Measurements from ENCODE around the gene DSCAML1. TPM values are rescaled to one million over a fixed set of nuclear protein-coding genes. Genes with fewer than 3 reads are reported as not detected.

Gene DSCAML1
- total and polyA plus RNA-seq, 4 donors: 0.18 to 1.5 (median 1.1) TPM

GRCh38 chr11:117541211-117541610 is 255.8 kb downstream of the DSCAML1 start:
- Histone ChIP-seq H3K9me3 (ENCODE audit: control insufficient read depth in 4 of 4, insufficient read depth in 3 of 4, low read length in 3 of 4) (peaks cover 0 to 12% (median 0%) of the 10 kb centered on the region in 4 donors), H3K27ac (ENCODE audit: low read depth in 1 of 2, low read length in 1 of 2) (no peak overlapping the region), H3K4me3 (no peak overlapping the region), H3K36me3 (ENCODE audit: control insufficient read depth in 4 of 4, insufficient read depth in 4 of 4, low read length in 4 of 4) (no peaks in the 10 kb centered on the region), H3K4me1 (ENCODE audit: control insufficient read depth in 5 of 5, insufficient read depth in 5 of 5, low read length in 5 of 5) (no peaks in the 10 kb centered on the region), H3K9ac (ENCODE audit: insufficient read depth in 1 of 2, low read length in 2 of 2) (no peak overlapping the region), H3K27me3 (ENCODE audit: control insufficient read depth in 3 of 3, insufficient read depth in 3 of 3, low read length in 2 of 3) (peaks cover 0 to 4% (median 4%) of the 10 kb centered on the region in 3 donors)
- WGBS, 2 donors: 75 to 94% methylated on average over 2 of the region's 2 CpGs
- DNase-seq: no peak
- no peak for TF ChIP-seq CTCF (IDR thresholded peaks at IDR 0.05; ENCODE audit: control extremely low read depth, extremely low read depth)
- ATAC-seq (ENCODE audit: insufficient read depth, low FRiP score): no peak

GRCh38 chr11:117538263-117539135 is 258.5 kb downstream of the DSCAML1 start:
- Histone ChIP-seq H3K27me3 (ENCODE audit: control insufficient read depth in 3 of 3, insufficient read depth in 3 of 3, low read length in 2 of 3) (peaks cover 0 to 12% (median 4%) of the 10 kb centered on the region in 3 donors), H3K4me1 (ENCODE audit: control insufficient read depth in 5 of 5, insufficient read depth in 5 of 5, low read length in 5 of 5) (peaks cover 0 to 6% (median 5%) of the 10 kb centered on the region in 5 donors), H3K36me3 (ENCODE audit: control insufficient read depth in 4 of 4, insufficient read depth in 4 of 4, low read length in 4 of 4) (no peaks in the 10 kb centered on the region), H3K4me3 (no peak overlapping the region), H3K27ac (ENCODE audit: low read depth in 1 of 2, low read length in 1 of 2) (no peak overlapping the region), H3K9me3 (ENCODE audit: control insufficient read depth in 4 of 4, insufficient read depth in 3 of 4, low read length in 3 of 4) (peaks cover 0 to 7% (median 0%) of the 10 kb centered on the region in 4 donors), H3K9ac (ENCODE audit: insufficient read depth in 1 of 2, low read length in 2 of 2) (no peak overlapping the region)
- DNase-seq: peak in 1 of 3 donors; percentile 12
- 79% methylated on average over 13 of the region's 13 CpGs for WGBS, 2 donors
- no peak for ATAC-seq (ENCODE audit: insufficient read depth, low FRiP score)
- TF ChIP-seq CTCF (IDR thresholded peaks at IDR 0.05; ENCODE audit: control extremely low read depth, extremely low read depth): no peak

GRCh38 chr11:117535850-117536411 is 261.1 kb downstream of the DSCAML1 start:
- WGBS, 2 donors: 66 to 75% methylated on average over 11 of the region's 11 CpGs
- Histone ChIP-seq H3K4me3 (no peak overlapping the region), H3K4me1 (ENCODE audit: control insufficient read depth in 5 of 5, insufficient read depth in 5 of 5, low read length in 5 of 5) (peaks cover 0 to 6% (median 5%) of the 10 kb centered on the region in 5 donors), H3K9ac (ENCODE audit: insufficient read depth in 1 of 2, low read length in 2 of 2) (no peak overlapping the region), H3K9me3 (ENCODE audit: control insufficient read depth in 4 of 4, insufficient read depth in 3 of 4, low read length in 3 of 4) (no peaks in the 10 kb centered on the region), H3K27ac (ENCODE audit: low read depth in 1 of 2, low read length in 1 of 2) (no peak overlapping the region), H3K36me3 (ENCODE audit: control insufficient read depth in 4 of 4, insufficient read depth in 4 of 4, low read length in 4 of 4) (no peaks in the 10 kb centered on the region), H3K27me3 (ENCODE audit: control insufficient read depth in 3 of 3, insufficient read depth in 3 of 3, low read length in 2 of 3) (peaks cover 0 to 12% (median 4%) of the 10 kb centered on the region in 3 donors)
- no peak for TF ChIP-seq CTCF (IDR thresholded peaks at IDR 0.05; ENCODE audit: control extremely low read depth, extremely low read depth)
- ATAC-seq (ENCODE audit: insufficient read depth, low FRiP score) (no peak), DNase-seq (no peak)
